Brain microvascular endothelial cell (primary cell): ENCODE measurements around the gene PTPRT.

Source experiments
- DNase-seq: peaks from one replicate; pipeline ENCODE4 v3.0.0-alpha.2; 2020
- H3K27ac ChIP-seq: fragments of 250-450 bp; sonication (Bioruptor Pico); 2 replicates; pipeline ENCODE4 v1.5.1; 2020; ENCODE audit warnings: mild to moderate bottlenecking, moderate library complexity
- H3K27me3 ChIP-seq: fragments of 250-450 bp; sonication (Bioruptor Pico); replicated peaks from 2 replicates; pipeline ENCODE4 v1.5.1; 2020; ENCODE audit warnings: mild to moderate bottlenecking
- H3K36me3 ChIP-seq: fragments of 250-450 bp; sonication (Bioruptor Pico); replicated peaks from 2 replicates; pipeline ENCODE4 v1.5.1; 2020; ENCODE audit warnings: mild to moderate bottlenecking
- H3K4me3 ChIP-seq: 2 replicates; pipeline ENCODE4 v1.5.1; 2011; ENCODE audit warnings: low read depth, mild to moderate bottlenecking, control low read depth, low read length, moderate library complexity
- CTCF ChIP-seq: IDR thresholded peaks from 2 replicates; pipeline ENCODE4 v1.5.1; 2011; ENCODE audit warnings: low read depth, mild to moderate bottlenecking, moderate library complexity, low read length, control low read depth, inconsistent platforms; ENCODE audit errors: missing control alignments
- in situ Hi-C: cut with HindIII; loops from 2 replicates; pipeline ENCODE4 v1.10.0; 2017; ENCODE audit warnings: low sequenced_read_pairs, low pct_ligation_motif_present

The PTPRT gene

GRCh38 chr20:42957018-42957703, 232.5 kb downstream of the PTPRT start:
- in situ Hi-C loops, result no loop called here
- Histone ChIP-seq H3K4me3 (no peak overlapping the region), H3K36me3 (no peaks in the 10 kb centered on the region), H3K27me3 (no peaks in the 10 kb centered on the region), H3K27ac (no peak overlapping the region)
- no peak for DNase-seq
- no peak for TF ChIP-seq CTCF

GRCh38 chr20:42955713-42956112, 234.0 kb downstream of the PTPRT start:
- in situ Hi-C loops, result no loop called here

GRCh38 chr20:42954951-42955350, 234.8 kb downstream of the PTPRT start:
- Histone ChIP-seq H3K27me3 (no peaks in the 10 kb centered on the region), H3K4me3 (no peak overlapping the region), H3K27ac (no peak overlapping the region), H3K36me3 (no peaks in the 10 kb centered on the region)
- DNase-seq, result no peak
- no peak for TF ChIP-seq CTCF
- in situ Hi-C loops, result no loop called here

More at GRCh38 chr20:42955713-42956112, 234.0 kb downstream of the PTPRT start:
- no peak overlapping the region for H3K4me3 ChIP-seq
- H3K27ac ChIP-seq, result no peak overlapping the region
- H3K36me3 ChIP-seq, result no peaks in the 10 kb centered on the region
- DNase-seq, result no peak
- H3K27me3 ChIP-seq, result no peaks in the 10 kb centered on the region
- no peak for TF ChIP-seq CTCF

DNA sequence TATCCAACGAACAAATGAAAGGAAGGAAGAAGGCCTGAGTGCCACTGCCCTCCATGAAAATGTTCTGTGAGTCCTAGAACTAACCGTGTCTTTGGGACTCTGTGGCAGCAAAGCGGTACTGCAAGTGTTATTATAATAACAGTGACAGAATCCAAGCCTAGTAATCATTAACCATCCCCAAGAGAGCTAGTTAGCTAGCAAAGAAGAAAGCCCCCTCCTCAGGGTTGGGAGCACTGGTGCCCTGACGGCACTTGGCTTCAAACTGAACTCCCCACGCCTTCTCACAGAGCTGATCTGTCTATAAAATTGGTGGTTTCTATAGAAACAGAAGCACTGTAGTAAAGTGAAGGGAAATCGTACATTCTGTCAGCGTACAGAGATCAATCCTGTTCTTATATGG, 239.8 kb downstream of the PTPRT start:
- Histone ChIP-seq H3K27ac (no peak overlapping the region), H3K36me3 (no peaks in the 10 kb centered on the region), H3K27me3 (no peaks in the 10 kb centered on the region), H3K4me3 (no peak overlapping the region)
- DNase-seq, result no peak
- no peak for TF ChIP-seq CTCF
- in situ Hi-C loops, result no loop called here

DNA sequence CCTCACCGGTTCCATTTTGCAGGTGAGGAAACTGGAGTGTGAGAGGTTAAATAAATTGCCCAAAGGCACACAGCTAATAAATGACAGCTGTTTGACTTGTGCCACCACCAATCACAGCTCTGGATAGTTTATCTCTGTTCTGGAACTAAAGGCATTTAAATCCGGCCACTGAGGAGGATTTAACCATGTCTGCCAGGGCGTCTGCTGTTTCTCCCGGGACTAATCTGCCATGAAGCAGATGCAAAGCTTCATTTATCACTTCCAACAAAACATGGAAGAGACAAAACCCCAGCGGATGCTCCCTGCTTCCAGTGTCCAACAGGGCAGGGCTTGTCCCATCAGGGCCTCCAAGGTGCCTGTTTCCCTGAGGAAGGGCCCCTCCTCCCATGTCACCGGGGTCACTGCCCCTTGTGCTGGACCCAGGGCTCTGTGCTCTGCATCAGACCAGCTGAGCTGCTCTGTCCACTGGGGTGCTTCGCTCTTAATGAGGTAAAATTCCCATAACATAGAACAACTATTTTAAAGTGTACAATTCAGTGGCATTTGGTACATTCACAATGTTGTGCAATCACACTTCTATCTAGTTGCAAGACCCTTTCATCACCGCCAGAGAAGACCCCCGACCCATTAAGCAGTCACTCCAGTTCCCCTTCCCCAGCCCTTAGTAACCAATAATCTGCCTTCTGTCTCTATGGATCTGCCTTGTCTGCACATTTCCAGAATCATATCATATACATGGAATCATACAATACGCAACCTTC, 244.3 kb downstream of the PTPRT start:
- no peaks in the 10 kb centered on the region for H3K36me3 ChIP-seq
- H3K27ac ChIP-seq, result no peak overlapping the region
- no peak overlapping the region for H3K4me3 ChIP-seq
- H3K27me3 ChIP-seq, result no peaks in the 10 kb centered on the region
- no peak for TF ChIP-seq CTCF
- no peak for DNase-seq
- in situ Hi-C loops, result no loop called here
